Astrocyte (in vitro differentiated cells and primary cell): ENCODE measurements around the gene SDK1. TPM values are rescaled to one million over a fixed set of nuclear protein-coding genes. Genes with fewer than 3 reads are reported as not detected.

Source experiments
- DNase-seq: peaks from one replicate; pipeline ENCODE4 v3.0.0-alpha.2; 2010; ENCODE audit warnings: low read depth
- FAIRE-seq: peaks from 2 replicates; lab custom pipeline; 2011; peaks lifted over from hg19 to GRCh38; lab: Jason Lieb, UNC
- H2AFZ ChIP-seq: 2 replicates; pipeline ENCODE4 v1.6.0; 2012; ENCODE audit warnings: low read depth, low read length, inconsistent platforms
- H3K27ac ChIP-seq: 2 replicates; pipeline ENCODE4 v1.5.1; 2011; ENCODE audit warnings: low read depth, low read length, inconsistent platforms
- H3K27me3 ChIP-seq: 2 replicates; pipeline ENCODE4 v1.6.0; 2011; ENCODE audit warnings: low read length, inconsistent platforms; ENCODE audit not compliant: insufficient read depth
- H3K36me3 ChIP-seq: 2 replicates; pipeline ENCODE4 v1.5.1; 2011; ENCODE audit warnings: low read length, inconsistent platforms; ENCODE audit not compliant: insufficient read depth
- H3K4me1 ChIP-seq: 2 replicates; pipeline ENCODE4 v1.5.1; 2011; ENCODE audit warnings: low read length, inconsistent platforms; ENCODE audit not compliant: insufficient read depth
- H3K4me2 ChIP-seq: 2 replicates; pipeline ENCODE4 v1.6.0; 2012; ENCODE audit warnings: low read length, inconsistent platforms
- H3K4me3 ChIP-seq: 2 replicates; pipeline ENCODE4 v1.5.1; 2011; ENCODE audit warnings: low read depth, mild to moderate bottlenecking, low read length, inconsistent platforms; ENCODE audit not compliant: insufficient read depth
- H3K79me2 ChIP-seq: 2 replicates; pipeline ENCODE4 v1.6.0; 2012; ENCODE audit warnings: mild to moderate bottlenecking, low read length, inconsistent platforms; ENCODE audit not compliant: insufficient read depth
- H3K9ac ChIP-seq: 2 replicates; pipeline ENCODE4 v1.6.0; 2012; ENCODE audit warnings: mild to moderate bottlenecking, low read length, inconsistent platforms
- H3K9me3 ChIP-seq: 2 replicates; pipeline ENCODE4 v1.5.1; 2012; ENCODE audit warnings: low read depth, mild to moderate bottlenecking, low read length, inconsistent platforms; ENCODE audit not compliant: insufficient read depth
- H4K20me1 ChIP-seq: 2 replicates; pipeline ENCODE4 v1.6.0; 2012; ENCODE audit warnings: low read length, inconsistent platforms; ENCODE audit not compliant: insufficient read depth
- H3K27ac Mint-ChIP-seq: one replicate; pipeline ENCODE4 v1.8.0; 2021; ENCODE audit warnings: mild to moderate bottlenecking, mixed read lengths; ENCODE audit not compliant: unreplicated experiment
- H3K27me3 Mint-ChIP-seq: one replicate; pipeline ENCODE4 v1.8.0; 2021; ENCODE audit warnings: low read depth, mixed read lengths; ENCODE audit not compliant: unreplicated experiment
- H3K36me3 Mint-ChIP-seq: one replicate; pipeline ENCODE4 v1.8.0; 2021; ENCODE audit warnings: low read depth, mixed read lengths; ENCODE audit not compliant: unreplicated experiment
- H3K4me1 Mint-ChIP-seq: one replicate; pipeline ENCODE4 v1.8.0; 2021; ENCODE audit warnings: low read depth, mixed read lengths; ENCODE audit not compliant: unreplicated experiment
- H3K4me3 Mint-ChIP-seq: one replicate; pipeline ENCODE4 v1.8.0; 2021; ENCODE audit warnings: mild to moderate bottlenecking, moderate library complexity, mixed read lengths; ENCODE audit not compliant: unreplicated experiment
- H3K9me3 Mint-ChIP-seq: one replicate; pipeline ENCODE4 v1.8.0; 2021; ENCODE audit warnings: mild to moderate bottlenecking, mixed read lengths; ENCODE audit not compliant: unreplicated experiment
- CTCF ChIP-seq: IDR thresholded peaks from 2 replicates; pipeline ENCODE4 v1.5.1; 2011; ENCODE audit warnings: low read depth, mild to moderate bottlenecking, inconsistent platforms, low read length, moderate library complexity; ENCODE audit not compliant: insufficient read depth
- EZH2 ChIP-seq: IDR thresholded peaks from 2 replicates; pipeline ENCODE4 v1.6.1; 2012; ENCODE audit warnings: mild to moderate bottlenecking, low read length, inconsistent platforms; ENCODE audit not compliant: insufficient read depth
- total RNA-seq: library from RNA; stranded (reverse); gene quantifications from 2 replicates; pipeline ENCODE4 v1.2.1, GENCODE V29; 2021

Gene SDK1
- total RNA-seq, 1 donor from 2014 or later, result 4.2 TPM

DNA sequence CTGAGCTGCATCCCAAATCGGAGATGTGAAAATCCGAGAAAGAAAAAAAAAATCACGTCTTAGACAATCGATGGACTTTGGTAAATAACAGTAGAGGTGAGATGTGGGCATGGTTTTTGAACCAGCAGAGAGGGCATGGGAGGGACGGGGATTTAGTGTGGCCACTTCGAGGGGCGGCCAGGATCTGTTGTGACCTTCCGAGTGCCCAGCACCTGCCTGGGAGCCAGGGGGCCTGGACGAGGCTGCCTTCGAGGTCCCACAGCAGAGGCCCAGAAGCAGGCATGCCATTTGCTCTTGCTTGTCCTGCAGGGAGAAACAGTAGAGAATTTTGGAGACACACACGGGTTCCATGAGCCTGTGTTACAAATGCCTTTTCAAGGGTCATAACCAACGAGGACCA, 911.3 kb downstream of the SDK1 start:
- H3K36me3 Mint-ChIP-seq, result peaks cover 4% of the 10 kb centered on the region
- no peak for TF ChIP-seq EZH2
- Histone ChIP-seq H3K4me3 (no peak overlapping the region), H3K9me3 (no peaks in the 10 kb centered on the region), H3K27ac (no peak overlapping the region), H3K9ac (no peak overlapping the region), H3K27me3 (no peaks in the 10 kb centered on the region), H3K4me2 (no peak overlapping the region), H3K36me3 (no peaks in the 10 kb centered on the region), H4K20me1 (no peaks in the 10 kb centered on the region), H2AFZ (no peak overlapping the region), H3K79me2 (no peaks in the 10 kb centered on the region), H3K4me1 (no peaks in the 10 kb centered on the region)
- H3K4me3 Mint-ChIP-seq, result no peak overlapping the region
- no peak overlapping the region for H3K27ac Mint-ChIP-seq
- H3K9me3 Mint-ChIP-seq, result no peaks in the 10 kb centered on the region
- no peaks in the 10 kb centered on the region for H3K4me1 Mint-ChIP-seq
- H3K27me3 Mint-ChIP-seq, result peaks cover 20% of the 10 kb centered on the region
- no peak for FAIRE-seq
- no peak for DNase-seq

GRCh38 chr7:4214291-4215155, 913.5 kb downstream of the SDK1 start:
- Histone ChIP-seq H3K9me3 (no peaks in the 10 kb centered on the region), H3K79me2 (no peaks in the 10 kb centered on the region), H3K36me3 (no peaks in the 10 kb centered on the region), H3K4me2 (no peak overlapping the region), H3K4me1 (no peaks in the 10 kb centered on the region), H3K27ac (no peak overlapping the region), H3K27me3 (no peaks in the 10 kb centered on the region), H3K4me3 (no peak overlapping the region), H3K9ac (no peak overlapping the region), H4K20me1 (no peaks in the 10 kb centered on the region), H2AFZ (no peak overlapping the region)
- no peak for DNase-seq
- TF ChIP-seq EZH2, result no peak
- TF ChIP-seq CTCF, result no peak
- H3K4me3 Mint-ChIP-seq, result no peak overlapping the region
- H3K9me3 Mint-ChIP-seq, result no peaks in the 10 kb centered on the region
- peaks cover 20% of the 10 kb centered on the region for H3K27me3 Mint-ChIP-seq
- peaks cover 4% of the 10 kb centered on the region for H3K36me3 Mint-ChIP-seq
- H3K27ac Mint-ChIP-seq, result no peak overlapping the region
- no peaks in the 10 kb centered on the region for H3K4me1 Mint-ChIP-seq
- no peak for FAIRE-seq

DNA sequence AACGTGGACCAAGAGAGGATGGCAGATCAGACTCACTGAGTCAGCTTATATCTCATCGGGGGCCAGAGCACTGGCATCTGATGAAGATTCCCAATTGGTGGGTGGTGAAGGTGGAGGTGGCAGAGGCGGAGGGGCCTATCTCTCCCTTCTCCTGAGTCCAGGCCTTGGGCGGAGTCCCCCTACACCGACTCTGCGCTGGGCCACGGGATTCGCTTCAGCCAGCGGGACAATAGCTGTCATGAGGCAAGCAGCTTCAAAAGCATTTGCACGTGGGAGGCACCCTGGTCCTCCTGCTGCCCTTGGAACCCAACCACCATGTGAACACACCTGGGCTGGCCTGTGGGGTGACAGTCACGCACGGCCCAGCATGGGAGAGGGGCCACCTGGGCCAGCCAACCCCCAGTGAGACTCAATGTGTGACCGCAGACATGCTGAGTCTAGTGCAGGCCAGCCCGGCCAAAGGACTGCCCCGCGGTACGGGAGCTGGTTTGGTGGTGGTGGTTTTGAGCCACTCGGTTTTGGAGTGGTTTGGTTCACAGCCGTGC, 914.2 kb downstream of the SDK1 start:
- no peaks in the 10 kb centered on the region for H3K79me2 ChIP-seq
- no peak overlapping the region for H2AFZ ChIP-seq
- H3K9me3 Mint-ChIP-seq, result no peaks in the 10 kb centered on the region
- H3K27ac Mint-ChIP-seq, result no peak overlapping the region
- no peak overlapping the region for H3K4me2 ChIP-seq
- no peak for TF ChIP-seq EZH2
- TF ChIP-seq CTCF, result no peak
- H3K4me1 ChIP-seq, result no peaks in the 10 kb centered on the region
- DNase-seq (no peak), FAIRE-seq (no peak)
- no peaks in the 10 kb centered on the region for H3K36me3 ChIP-seq
- no peak overlapping the region for H3K27ac ChIP-seq
- peaks cover 4% of the 10 kb centered on the region for H3K36me3 Mint-ChIP-seq
- H3K4me3 ChIP-seq, result no peak overlapping the region
- H3K9me3 ChIP-seq, result no peaks in the 10 kb centered on the region
- H3K27me3 Mint-ChIP-seq, result peaks cover 22% of the 10 kb centered on the region
- no peak overlapping the region for H3K4me3 Mint-ChIP-seq
- H3K9ac ChIP-seq, result no peak overlapping the region
- H4K20me1 ChIP-seq, result no peaks in the 10 kb centered on the region
- no peaks in the 10 kb centered on the region for H3K27me3 ChIP-seq
- H3K4me1 Mint-ChIP-seq, result no peaks in the 10 kb centered on the region
